HepG2 (cell line): ENCODE measurements around the gene AKAP14. TPM values are rescaled to one million over a fixed set of nuclear protein-coding genes. Genes with fewer than 3 reads are reported as not detected.
A peak's percentile ranks its signal among the peaks of the same experiment; 100 is the strongest.

Experiments
- CBFB ChIP-seq: sonication (generic); formaldehyde crosslinking; IDR thresholded peaks from 2 replicates; pipeline ENCODE4 v1.4.0; 2020; ENCODE audit warnings: missing genetic modification reagents
- FOXM1 ChIP-seq: sonication (generic); formaldehyde crosslinking; IDR thresholded peaks from 2 replicates; pipeline ENCODE4 v1.5.0; 2020; ENCODE audit warnings: missing genetic modification reagents
- HOXA3 ChIP-seq: sonication (generic); formaldehyde crosslinking; IDR thresholded peaks from 2 replicates; pipeline ENCODE4 v1.5.0; 2020; ENCODE audit warnings: missing genetic modification reagents
- JDP2 ChIP-seq: sonication (generic); formaldehyde crosslinking; IDR thresholded peaks from 2 replicates; pipeline ENCODE4 v1.8.1; 2022; ENCODE audit warnings: missing genetic modification reagents, borderline replicate concordance
- MED8 ChIP-seq: sonication (generic); formaldehyde crosslinking; IDR thresholded peaks from 2 replicates; pipeline ENCODE4 v1.8.1; 2023; ENCODE audit warnings: mild to moderate bottlenecking, missing genetic modification reagents; ENCODE audit not compliant: insufficient replicate concordance
- MEIS1 ChIP-seq: sonication (generic); formaldehyde crosslinking; IDR thresholded peaks from 2 replicates; pipeline ENCODE4 v1.9.0; 2021; ENCODE audit warnings: mild to moderate bottlenecking, missing genetic modification reagents, moderate library complexity, borderline replicate concordance
- MLXIP ChIP-seq: sonication (generic); formaldehyde crosslinking; IDR thresholded peaks from 2 replicates; pipeline ENCODE4 v1.9.0; 2021; ENCODE audit warnings: missing genetic modification reagents, borderline replicate concordance
- NBN ChIP-seq: fragments of 450-650 bp; conservative IDR thresholded peaks from 2 replicates; pipeline ENCODE4 v1.6.1; 2017
- PHF8 ChIP-seq: sonication (generic); formaldehyde crosslinking; IDR thresholded peaks from 2 replicates; pipeline ENCODE4 v1.5.0; 2020; ENCODE audit warnings: missing genetic modification reagents
- RERE ChIP-seq: IDR thresholded peaks from 2 replicates; pipeline ENCODE4 v1.6.1; 2016; ENCODE audit warnings: low read depth, missing genetic modification reagents, missing compliant biosample characterization
- TEF ChIP-seq: sonication (generic); formaldehyde crosslinking; IDR thresholded peaks from 2 replicates; pipeline ENCODE4 v1.5.0; 2020; ENCODE audit warnings: missing genetic modification reagents
- ZBTB7A ChIP-seq: sonication (generic); formaldehyde crosslinking; IDR thresholded peaks from 2 replicates; pipeline ENCODE4 v1.8.0; 2022; ENCODE audit warnings: mild to moderate bottlenecking, missing genetic modification reagents
- ZFAT ChIP-seq: sonication (generic); formaldehyde crosslinking; conservative IDR thresholded peaks from 2 replicates; pipeline ENCODE4 v1.8.1; 2023; ENCODE audit warnings: missing genetic modification reagents, inconsistent platforms
- ZNF441 ChIP-seq: sonication (generic); formaldehyde crosslinking; IDR thresholded peaks from 2 replicates; pipeline ENCODE4 v1.7.0; 2021; ENCODE audit warnings: missing genetic modification reagents, borderline replicate concordance
- polyA plus RNA-seq, 8 experiments: library from polyadenylated mRNA; depleted of rRNA in 3 of 8; stranded (reverse) in 7 of 8; unstranded in 1 of 8; fragments of >200 nt; fragmentation: Illumina TruSeq in 4 of 8; extraction: Trizol in 4 of 8; gene quantifications; 2 replicates each; pipeline versions ENCODE4 v1.2.1 to v1.2.3, GENCODE V29; 2011 to 2016; ENCODE audit warnings: low read depth in 4 of 8, missing spikeins in 1 of 8, mixed read lengths in 1 of 8; ENCODE audit not compliant: insufficient read depth in 1 of 8
- total RNA-seq, 5 experiments: library from RNA; depleted of rRNA; stranded (reverse); fragments of >200 nt; fragmentation: Illumina TruSeq; extraction: Trizol; gene quantifications; 2 replicates each; pipeline ENCODE4 v1.2.3, GENCODE V29; 2016; ENCODE audit warnings: low read depth in 1 of 5
- TF ChIP-seq, protein P1 (sequence below): sonication (generic); formaldehyde crosslinking; IDR thresholded peaks from 2 replicates; pipeline ENCODE4 v1.8.0; 2023; ENCODE audit warnings: mild to moderate bottlenecking, missing genetic modification reagents

The AKAP14 gene
- total and polyA plus RNA-seq, 2 of the 13 experiments (the other 11 are each of a cell fraction or from before 2014, with no cell fraction given): 0.20 to 1.7 TPM

DNA sequence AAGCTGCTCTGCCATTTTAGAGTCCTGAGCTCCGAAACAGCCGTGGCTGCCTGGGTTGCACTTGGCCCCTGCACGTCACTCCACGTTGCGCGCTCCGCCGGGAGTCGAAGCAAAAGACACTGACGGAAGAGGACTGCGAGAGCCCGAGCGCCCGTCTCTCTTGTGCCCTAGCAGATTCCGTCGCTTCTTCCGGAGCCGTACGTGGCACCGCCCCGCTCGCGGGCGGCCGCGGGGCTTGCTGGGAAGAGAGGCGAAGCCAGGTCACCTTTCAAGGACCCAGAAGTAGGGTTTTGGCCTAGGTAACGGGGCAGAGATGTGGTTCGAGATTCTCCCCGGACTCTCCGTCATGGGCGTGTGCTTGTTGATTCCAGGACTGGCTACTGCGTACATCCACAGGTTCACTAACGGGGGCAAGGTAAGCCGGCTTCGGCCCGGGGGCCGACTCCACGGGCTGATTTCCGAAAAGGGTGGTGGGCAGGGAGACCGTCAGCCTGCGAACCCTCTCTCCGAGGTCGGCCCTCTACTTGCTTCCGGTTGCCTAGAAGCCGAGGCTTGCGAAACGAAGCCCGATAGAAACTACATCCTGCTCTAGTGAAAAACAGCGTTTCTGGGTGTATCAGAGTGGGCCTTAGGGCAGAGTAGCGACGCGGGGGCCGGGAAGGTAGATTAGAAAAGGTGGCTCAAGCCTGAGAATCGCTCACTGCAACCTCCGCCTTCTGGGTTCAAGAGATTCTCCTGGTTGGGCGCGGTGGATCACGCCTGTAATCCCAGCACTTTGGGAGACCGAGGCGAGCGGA is 23.9 kb upstream of the AKAP14 start, which contains the start of the genes NDUFA1 and RNF113A (continued):
- TF ChIP-seq MEIS1 (CRISPR knock-in tag) (0 out of 2 replicates have a peak, but pooled peaks have one; percentile 14), NBN (no peak), TEF (peak; percentile 72; the same call in 1 of the 2 replicates), RERE (CRISPR knock-in tag) (no peak), ZBTB7A (CRISPR knock-in tag) (no peak), ZNF441 (CRISPR knock-in tag) (peak; percentile 23; the same call in 1 of the 2 replicates), MED8 (no peak), CBFB (no peak), MLXIP (CRISPR knock-in tag) (peak; percentile 38; the same call in 1 of the 2 replicates), PHF8 (CRISPR knock-in tag) (peak; percentile 81), FOXM1 (CRISPR knock-in tag) (no peak), ZFAT (peak; percentile 79; the same call in 1 of the 2 replicates), HOXA3 (CRISPR knock-in tag) (peak; percentile 86), JDP2 (CRISPR knock-in tag) (no peak)
- TF ChIP-seq, protein P1, sequence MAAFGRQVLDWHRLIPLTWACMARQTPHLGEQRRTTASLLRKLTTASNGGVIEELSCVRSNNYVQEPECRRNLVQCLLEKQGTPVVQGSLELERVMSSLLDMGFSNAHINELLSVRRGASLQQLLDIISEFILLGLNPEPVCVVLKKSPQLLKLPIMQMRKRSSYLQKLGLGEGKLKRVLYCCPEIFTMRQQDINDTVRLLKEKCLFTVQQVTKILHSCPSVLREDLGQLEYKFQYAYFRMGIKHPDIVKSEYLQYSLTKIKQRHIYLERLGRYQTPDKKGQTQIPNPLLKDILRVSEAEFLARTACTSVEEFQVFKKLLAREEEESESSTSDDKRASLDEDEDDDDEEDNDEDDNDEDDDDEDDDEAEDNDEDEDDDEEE (CRISPR knock-in tag): no peak
